Measurements from ENCODE around the gene SCN1B.

GRCh38 chr19:35026418-35026817, 3.9 kb upstream of the SCN1B start:
- no peak for TF ChIP-seq CTCF (IDR thresholded peaks at IDR 0.05; ENCODE audit: low read length)
- TF ChIP-seq EZH2phosphoT487 (IDR thresholded peaks at IDR 0.05; ENCODE audit: low read length): no peak
